Stimulated activated CD4-positive, alpha-beta T cell treated with anti-CD3 and anti-CD28 coated beads, TNF-alpha, amount 100 ng/mL, for 4 hours (primary cell): Measurements from ENCODE around the gene FOXP1.
A peak's percentile ranks its signal among the peaks of the same experiment; 100 is the strongest.
"Not testable (repeated sequence)": the region's sequence is repeated elsewhere in the genome, so short reads cannot be mapped to it uniquely, and the experiment has no call there.

ENCODE experiments used
- DNase-seq, 3 experiments: peaks; one replicate each; pipeline ENCODE4 v3.0.0-alpha.2; 2020; ENCODE audit warnings: low read depth in 3 of 3

Gene FOXP1

DNA sequence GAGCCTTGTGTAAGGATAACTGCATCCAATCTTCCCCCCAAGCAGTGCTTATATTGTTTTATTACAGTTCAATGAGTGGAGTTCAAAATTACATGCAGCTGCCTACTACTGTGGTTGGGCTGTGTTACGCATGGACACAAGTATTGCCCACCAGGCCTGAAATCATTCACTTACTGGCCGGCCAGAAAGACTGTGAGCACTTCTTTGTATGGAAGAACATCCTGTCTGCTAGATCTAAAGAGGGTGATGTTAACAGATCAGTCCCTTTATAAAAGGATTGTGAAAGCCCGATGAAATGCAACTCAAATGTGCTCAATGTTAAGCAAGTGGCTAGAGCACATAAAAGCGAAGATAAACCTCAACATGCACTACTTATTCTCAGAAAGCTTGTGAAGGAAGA is 132.5 kb downstream of the FOXP1 start:
- DNase-seq: no peak

DNA sequence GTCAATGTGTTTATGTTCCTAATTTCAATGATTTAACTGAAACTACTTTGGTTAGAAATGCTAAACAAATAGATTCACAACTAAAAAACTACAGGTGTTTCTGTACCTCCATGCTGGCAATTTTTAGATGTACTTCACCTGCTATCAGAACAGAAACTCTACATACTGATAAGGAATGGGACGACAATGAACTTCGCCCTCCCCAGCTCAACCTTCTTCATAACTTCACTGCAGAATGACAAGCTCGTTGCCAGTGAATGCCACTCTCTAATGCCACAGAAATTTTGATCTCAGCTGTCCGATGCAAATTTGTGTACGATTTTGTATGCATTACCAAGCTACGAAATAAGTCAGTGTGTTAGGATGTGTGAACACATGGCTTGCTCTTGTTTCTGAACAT is 133.4 kb downstream of the FOXP1 start:
- DNase-seq: no peak

GRCh38 chr3:71447803-71448202 is 135.7 kb downstream of the FOXP1 start:
- no peak for DNase-seq

- DNase-seq: no peak
Observed at GRCh38 chr3:71447197-71447596, 136.3 kb downstream of the FOXP1 start.

GRCh38 chr3:71446734-71447133 is 136.8 kb downstream of the FOXP1 start:
- DNase-seq: no peak

- DNase-seq: no peak
Observed at GRCh38 chr3:71446260-71446659, 137.3 kb downstream of the FOXP1 start.

DNA sequence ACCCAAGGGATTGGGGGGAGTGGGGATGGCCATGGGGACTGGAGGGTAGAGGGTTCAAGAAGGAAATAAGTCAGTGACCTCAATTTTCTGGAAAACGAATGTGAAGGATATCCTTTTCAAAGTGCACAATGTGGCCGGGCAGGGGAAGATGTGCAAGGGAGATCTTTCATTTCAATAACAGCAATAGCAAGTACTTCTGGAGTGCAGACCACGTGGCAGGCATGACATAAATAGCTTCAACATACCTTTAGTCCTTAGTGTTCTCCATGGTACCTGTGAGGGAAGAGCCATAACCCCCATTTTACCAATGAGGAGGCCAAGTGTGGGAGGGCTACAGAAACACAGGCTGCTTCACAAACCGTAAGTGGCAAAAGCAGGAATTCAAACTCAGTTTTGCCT is 138.7 kb downstream of the FOXP1 start:
- no peak for DNase-seq

- DNase-seq: peak in 2 of 3 experiments; percentile 24 to 41
Observed at GRCh38 chr3:71444028-71444860, 139.3 kb downstream of the FOXP1 start.

DNA sequence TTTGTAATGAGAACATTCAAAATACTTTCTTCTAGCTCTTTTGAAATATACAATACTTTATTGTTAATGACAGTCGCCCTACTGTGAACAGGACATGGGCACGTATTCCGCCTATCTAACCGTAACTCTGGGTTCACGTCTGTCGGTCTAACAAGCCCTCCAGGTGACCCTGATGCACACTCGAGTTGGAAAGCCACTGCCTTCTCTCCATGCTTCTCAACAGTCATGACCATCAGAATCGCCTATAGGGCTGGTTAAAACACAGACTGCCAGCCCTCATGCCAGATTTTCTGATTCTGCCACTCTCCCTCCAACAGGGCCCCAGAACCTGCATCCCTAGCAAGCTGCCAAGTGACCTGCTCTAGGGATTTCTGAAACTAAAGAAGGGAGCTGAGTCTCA is 140.2 kb downstream of the FOXP1 start:
- DNase-seq: no peak

DNA sequence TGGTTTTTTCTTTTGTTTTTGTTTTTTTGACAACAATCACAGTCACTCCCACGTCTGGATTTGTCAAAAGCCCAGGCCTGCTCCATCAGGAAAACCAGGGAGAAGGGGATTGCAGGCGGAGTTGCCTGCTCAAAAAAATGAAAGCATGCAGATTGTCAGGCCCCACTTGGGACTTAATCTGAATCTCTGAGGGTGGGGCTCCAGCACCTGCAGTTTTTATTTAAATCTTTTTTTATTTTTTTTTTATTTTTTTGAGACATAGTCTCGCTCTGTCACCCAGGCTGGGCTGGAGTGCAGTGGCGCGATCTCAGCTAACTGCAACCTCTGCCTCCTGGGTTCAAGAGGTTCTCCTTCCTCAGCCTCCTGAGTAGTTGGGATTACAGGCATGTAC is 140.9 kb downstream of the FOXP1 start:
- no peak for DNase-seq

- DNase-seq: no peak
Observed at GRCh38 chr3:71441925-71442651, 141.4 kb downstream of the FOXP1 start.

DNA sequence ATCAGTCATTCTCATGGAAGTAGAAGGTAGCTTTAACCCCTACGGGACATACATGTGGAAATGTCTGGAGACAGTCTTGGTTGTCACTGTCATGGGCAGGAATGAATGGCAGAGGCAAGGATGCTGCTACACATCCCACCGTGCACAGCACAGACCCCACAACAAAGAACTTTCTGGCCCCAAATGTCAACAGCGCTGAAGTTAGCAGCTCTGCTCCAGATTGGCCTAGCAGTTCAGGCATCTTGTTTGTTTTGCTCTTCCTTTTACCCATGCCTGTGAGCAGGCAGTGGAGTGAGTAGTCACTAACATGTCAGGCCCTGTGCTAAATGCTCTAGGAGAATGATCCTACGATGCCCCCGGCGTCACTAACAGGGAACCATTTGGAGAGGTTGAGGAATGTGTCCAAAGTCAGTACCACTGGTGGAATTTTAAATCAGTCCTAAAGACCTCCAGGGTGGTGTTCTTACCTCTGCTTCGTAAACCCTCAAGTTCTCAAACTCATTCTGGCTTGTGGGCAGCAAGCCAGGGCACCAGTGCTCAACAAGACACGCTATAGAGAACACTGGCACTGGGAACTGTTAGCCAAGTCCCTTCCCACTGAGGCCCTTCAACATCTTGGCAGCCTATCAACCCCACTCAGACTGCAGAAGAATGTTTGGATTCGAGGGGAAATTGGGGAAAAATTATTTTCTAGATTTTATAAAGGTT is 142.2 kb downstream of the FOXP1 start:
- DNase-seq: no peak

GRCh38 chr3:71438904-71439303 is 144.6 kb downstream of the FOXP1 start:
- no peak for DNase-seq

DNA sequence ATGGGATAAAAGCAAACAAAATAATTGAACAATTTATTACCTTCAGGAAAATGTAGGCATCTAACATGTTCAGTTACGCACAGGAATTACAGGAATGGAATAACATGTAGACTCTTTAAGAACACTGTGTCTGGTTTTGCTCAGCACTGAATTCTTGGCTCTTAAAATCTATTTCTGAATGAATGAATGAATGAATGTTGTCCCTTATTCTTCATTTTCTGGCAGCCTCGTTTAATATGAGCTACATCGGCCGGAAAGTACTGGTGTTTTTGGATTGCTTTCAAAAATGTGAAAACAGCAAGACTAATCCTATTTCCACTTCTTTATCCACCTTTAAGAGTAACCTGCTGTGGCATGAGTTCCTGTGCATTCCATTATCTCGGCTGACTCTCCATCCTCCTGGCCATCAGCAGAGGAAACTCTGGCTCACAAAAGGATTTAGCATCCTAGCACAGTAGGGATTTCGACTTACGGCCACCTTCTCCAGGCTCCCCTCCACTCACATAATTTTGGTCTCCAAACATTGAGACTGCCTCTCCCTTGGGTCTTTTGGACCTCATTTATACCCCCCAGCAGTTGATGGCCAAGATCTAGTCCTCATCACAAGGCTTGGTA is 145.3 kb downstream of the FOXP1 start:
- DNase-seq: no peak

GRCh38 chr3:71436337-71436736 is 147.2 kb downstream of the FOXP1 start:
- no peak for DNase-seq

GRCh38 chr3:71435836-71436235 is 147.7 kb downstream of the FOXP1 start:
- DNase-seq: not testable (repeated sequence)

DNA sequence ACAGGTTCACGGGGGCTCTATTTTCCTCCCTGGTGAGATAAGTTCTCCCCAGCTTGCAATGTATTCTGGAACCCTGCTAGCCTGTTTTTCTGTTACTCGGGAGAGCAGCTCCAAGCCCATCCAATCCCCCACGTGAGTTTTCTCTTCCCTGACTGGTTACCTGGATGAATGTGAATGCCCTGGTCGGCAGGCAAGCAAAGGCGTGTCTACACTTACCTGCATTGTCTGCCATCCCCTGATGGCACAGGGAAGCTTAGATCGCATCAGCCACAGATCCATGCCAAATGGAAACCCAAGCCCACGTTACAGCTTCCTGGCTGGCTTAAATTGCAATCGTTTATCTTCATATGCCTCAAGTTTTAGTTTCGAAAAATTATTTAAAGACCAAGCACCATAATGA is 149.9 kb downstream of the FOXP1 start:
- no peak for DNase-seq

DNA sequence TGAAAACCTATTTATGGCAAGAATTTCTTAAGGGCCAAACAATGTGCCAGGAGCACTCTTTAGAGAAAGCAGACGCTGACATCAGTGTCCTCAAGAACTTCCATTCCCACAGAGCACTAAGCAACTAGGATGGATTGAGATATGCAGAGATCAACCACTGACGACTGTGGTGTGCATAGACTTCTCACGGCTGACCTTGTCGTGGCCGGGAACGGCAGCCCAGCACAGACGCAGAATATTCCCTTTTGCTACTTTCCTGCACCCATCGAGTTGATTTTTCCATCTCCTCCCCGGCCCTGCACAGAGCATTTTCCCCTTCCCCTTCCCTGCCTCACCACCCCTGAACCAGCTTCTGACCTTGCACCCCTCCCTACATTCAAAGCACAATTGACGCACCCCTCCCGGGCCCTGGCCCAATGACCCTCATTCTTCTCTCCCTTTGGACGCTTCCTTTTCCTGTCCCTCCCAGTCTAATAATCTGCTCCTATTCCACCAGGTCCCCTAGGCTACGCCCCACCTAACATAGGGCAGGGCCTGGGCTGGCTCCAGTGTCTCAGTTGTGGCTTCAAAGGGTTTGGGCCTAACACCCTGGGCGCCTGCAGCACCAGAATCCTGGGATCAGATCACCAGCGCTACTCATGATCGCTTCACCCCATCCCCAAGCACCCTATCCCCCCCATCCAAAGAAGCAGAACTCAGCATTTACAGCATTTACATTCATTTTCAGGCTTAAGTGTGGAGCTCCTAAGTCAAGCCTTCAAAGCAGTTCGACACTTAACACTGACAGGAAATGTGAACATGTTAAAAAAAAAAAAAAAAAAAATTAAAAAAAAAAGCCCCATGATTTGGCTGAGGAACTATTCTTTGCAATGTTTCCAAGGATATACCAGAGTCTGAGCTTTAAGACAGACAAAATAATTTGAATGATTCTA is 151.2 kb downstream of the FOXP1 start:
- no peak for DNase-seq

GRCh38 chr3:71430941-71431552 is 152.5 kb downstream of the FOXP1 start:
- no peak for DNase-seq

DNA sequence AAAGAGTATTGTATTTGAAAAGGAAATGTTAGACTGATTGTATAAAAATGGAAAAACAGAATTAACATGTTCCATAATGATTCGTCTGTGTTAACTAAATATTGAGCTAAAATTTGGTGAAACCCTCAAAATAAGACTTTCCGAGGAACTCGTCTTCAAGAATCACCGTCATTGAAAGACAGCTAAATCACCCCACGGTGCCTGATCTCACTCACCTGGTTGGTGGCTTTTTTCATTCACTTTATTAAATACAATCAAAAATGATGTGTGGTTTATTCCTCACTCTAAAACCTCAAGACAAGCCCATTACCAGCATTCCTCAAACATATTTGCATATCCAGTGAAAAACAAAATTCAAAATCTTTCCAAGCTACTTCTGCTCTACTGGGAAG is 153.9 kb downstream of the FOXP1 start:
- no peak for DNase-seq
